GM12891 (cell line): ENCODE measurements around the gene CAMK1G.

Source experiments
- DNase-seq: peaks from one replicate; pipeline ENCODE4 v3.0.0; 2011; ENCODE audit warnings: low spot score; ENCODE audit not compliant: insufficient read length
- FAIRE-seq: peaks from 2 replicates; lab custom pipeline; 2011; peaks lifted over from hg19 to GRCh38; lab: Jason Lieb, UNC
- PAX5 ChIP-seq: IDR thresholded peaks from 2 replicates; pipeline ENCODE4 v1.6.1; 2011; ENCODE audit warnings: low read length, moderate library complexity, mild to moderate bottlenecking; ENCODE audit not compliant: insufficient read depth, severe bottlenecking
- POLR2A ChIP-seq: IDR thresholded peaks from 2 replicates; pipeline ENCODE4 v1.6.1; 2011; ENCODE audit warnings: low read depth, low read length, control low read depth
- POLR2AphosphoS5 ChIP-seq: IDR thresholded peaks from 2 replicates; pipeline ENCODE4 v1.6.1; 2011; ENCODE audit warnings: low read depth, low read length, control low read depth
- POU2F2 ChIP-seq: IDR thresholded peaks from 2 replicates; pipeline ENCODE4 v1.6.1; 2011; ENCODE audit warnings: low read depth, mild to moderate bottlenecking, control low read depth, low read length, moderate library complexity
- SPI1 ChIP-seq: IDR thresholded peaks from 2 replicates; pipeline ENCODE4 v1.6.1; 2011; ENCODE audit warnings: low read depth, low read length, control low read depth
- TAF1 ChIP-seq: IDR thresholded peaks from 2 replicates; pipeline ENCODE4 v1.6.1; 2011; ENCODE audit warnings: low read depth, low read length, control low read depth

Gene CAMK1G

DNA sequence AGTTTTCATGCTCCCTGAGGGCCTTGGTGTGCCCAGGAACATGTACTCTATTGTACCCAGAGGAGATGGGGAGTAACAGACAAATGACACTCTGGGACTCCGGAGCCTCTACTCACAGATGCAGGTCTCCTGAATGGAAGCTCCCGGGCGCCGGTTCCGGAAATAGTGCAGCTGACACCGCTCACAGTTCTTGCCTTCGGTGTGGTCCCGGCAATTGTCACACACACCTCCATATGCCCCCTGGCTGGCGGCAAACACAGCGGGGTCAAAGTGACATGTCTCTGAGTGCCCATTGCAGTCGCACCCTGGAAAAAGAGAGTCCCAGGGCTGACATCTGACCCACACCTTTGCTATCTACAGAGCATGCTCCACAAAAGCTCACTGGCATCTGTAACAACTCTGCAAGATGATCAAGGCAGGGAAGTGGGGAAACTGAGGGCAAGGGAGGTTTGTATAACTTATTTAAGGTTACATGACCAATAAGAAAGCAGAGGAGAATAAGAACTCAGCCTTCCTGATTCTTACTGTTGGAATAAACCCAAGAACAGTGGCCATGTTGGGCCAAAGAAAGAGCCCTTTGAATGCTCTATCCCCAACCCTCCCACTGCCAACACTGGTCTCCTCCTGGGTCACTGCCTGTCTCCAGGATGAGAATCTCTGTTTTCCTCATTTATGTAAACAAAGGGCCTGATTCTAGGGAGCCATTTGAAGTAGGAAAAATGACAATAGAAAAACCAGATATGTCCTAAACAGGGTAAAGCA, 46.3 kb downstream of the CAMK1G start:
- DNase-seq (no peak), FAIRE-seq (no peak)
- TF ChIP-seq SPI1 (no peak), POLR2AphosphoS5 (no peak), POU2F2 (no peak), PAX5 (no peak), POLR2A (no peak), TAF1 (no peak)

GRCh38 chr1:209630383-209631225, 47.1 kb downstream of the CAMK1G start:
- FAIRE-seq (no peak), DNase-seq (no peak)
- TF ChIP-seq SPI1 (no peak), TAF1 (no peak), POLR2A (no peak), POLR2AphosphoS5 (no peak), POU2F2 (no peak)

DNA sequence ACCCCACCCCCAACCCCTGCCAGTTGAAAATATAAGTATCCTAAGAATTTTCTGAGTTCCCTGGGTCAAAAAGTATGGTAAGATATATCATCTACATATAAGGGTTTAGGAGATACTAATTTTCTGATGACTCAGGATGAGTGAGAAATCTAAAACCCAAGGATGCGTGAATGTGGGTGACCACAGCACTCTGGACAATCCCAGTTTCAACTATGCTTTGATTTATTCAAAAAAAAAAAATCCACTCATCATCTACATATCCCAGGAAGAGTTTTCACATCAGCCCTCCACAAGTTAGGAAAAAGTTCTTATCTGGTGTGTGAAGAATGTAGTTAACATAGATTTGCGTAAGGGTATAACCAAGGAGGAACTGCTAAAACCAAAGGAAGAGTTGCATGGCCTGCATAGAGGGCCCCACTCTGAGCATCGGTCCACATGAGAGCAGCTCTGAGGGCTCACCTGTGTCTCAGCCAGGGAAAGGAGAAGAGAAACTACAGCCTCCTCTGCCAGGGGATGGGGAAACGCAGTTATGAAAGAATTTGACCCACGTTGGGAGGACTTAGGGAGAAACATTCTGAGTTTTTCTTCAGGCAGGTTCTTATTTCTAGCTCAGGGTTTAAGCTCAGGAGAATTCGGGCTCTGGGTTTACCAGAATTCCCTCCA, 50.0 kb downstream of the CAMK1G start:
- DNase-seq, result no peak
- FAIRE-seq, result no peak
- TF ChIP-seq POLR2AphosphoS5, result no peak
- peak; percentile 72 for TF ChIP-seq SPI1
- no peak for TF ChIP-seq PAX5
- TF ChIP-seq TAF1, result no peak

- TF ChIP-seq POLR2A (no peak), TAF1 (no peak), PAX5 (no peak), POLR2AphosphoS5 (no peak), POU2F2 (no peak), SPI1 (no peak)
- FAIRE-seq, result no peak
- no peak for DNase-seq
Observed at GRCh38 chr1:209634005-209634737, 50.7 kb downstream of the CAMK1G start.

DNA sequence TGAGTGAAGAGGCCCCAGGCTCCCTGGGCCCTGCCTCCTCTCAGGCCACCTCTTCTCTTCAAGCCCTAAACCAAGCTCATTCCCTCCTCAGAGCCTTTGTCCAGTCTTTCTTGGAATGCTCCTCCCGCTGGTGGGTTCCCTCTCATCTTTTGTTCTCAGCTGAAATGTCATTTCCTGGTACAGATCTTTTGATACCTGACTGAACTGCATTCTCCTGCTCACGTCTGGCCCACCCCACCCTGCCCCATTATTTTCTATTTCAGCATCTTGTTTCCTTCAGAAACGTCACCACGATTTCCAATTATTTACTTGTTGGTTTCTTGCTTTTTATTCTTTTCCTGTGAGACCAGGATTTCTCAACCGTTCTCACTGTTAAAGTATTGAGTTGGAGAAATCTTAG, 52.3 kb downstream of the CAMK1G start:
- no peak for TF ChIP-seq POLR2A
- TF ChIP-seq POU2F2, result no peak
- FAIRE-seq, result no peak
- no peak for DNase-seq

- TF ChIP-seq TAF1, result no peak
- TF ChIP-seq SPI1, result no peak
- no peak for TF ChIP-seq PAX5
- no peak for FAIRE-seq
- no peak for DNase-seq
Observed at GRCh38 chr1:209641832-209642172, 58.3 kb downstream of the CAMK1G start.

GRCh38 chr1:209642816-209643215, 59.3 kb downstream of the CAMK1G start:
- TF ChIP-seq POLR2AphosphoS5, result no peak
- TF ChIP-seq SPI1, result no peak
- no peak for TF ChIP-seq TAF1
- no peak for TF ChIP-seq PAX5
- no peak for TF ChIP-seq POLR2A
- DNase-seq, result no peak
- FAIRE-seq, result no peak

DNA sequence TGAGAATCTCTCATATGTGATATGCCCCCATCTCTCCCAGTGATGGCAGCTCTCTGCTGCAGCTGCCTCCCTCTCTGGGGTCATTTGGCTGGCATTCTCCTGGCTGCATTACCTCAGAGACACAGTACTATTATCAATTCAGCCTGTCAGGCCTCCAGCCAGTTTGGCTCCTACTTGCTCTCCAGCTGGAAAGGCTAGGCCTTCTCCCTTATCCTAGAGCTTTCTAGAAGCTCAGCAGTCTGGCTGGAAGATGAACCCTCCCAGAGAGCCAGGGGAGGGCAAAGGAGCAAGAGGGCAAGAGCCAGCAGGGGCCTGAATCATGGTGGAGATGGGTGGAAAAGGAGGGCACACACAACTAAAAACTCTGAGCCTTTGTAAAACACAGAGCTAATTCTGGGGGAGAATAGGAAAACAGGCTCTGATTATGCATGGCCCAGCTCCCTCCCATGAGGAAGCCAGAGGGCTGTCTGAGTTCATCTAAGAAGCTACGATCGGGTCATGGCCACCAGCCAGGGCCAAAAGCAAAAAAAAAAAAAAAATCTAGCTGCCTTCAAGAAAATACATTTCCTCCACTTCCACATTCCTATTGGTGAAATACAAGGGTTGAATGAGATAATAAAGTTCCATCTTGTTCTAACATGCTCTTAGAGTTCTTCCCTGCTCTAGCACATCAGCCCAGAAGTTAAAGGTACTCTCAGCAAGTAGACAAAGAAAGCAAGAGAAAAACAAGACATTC, 59.9 kb downstream of the CAMK1G start:
- no peak for TF ChIP-seq POLR2AphosphoS5
- no peak for TF ChIP-seq TAF1
- TF ChIP-seq POU2F2, result no peak
- FAIRE-seq, result no peak
- DNase-seq, result no peak

DNA sequence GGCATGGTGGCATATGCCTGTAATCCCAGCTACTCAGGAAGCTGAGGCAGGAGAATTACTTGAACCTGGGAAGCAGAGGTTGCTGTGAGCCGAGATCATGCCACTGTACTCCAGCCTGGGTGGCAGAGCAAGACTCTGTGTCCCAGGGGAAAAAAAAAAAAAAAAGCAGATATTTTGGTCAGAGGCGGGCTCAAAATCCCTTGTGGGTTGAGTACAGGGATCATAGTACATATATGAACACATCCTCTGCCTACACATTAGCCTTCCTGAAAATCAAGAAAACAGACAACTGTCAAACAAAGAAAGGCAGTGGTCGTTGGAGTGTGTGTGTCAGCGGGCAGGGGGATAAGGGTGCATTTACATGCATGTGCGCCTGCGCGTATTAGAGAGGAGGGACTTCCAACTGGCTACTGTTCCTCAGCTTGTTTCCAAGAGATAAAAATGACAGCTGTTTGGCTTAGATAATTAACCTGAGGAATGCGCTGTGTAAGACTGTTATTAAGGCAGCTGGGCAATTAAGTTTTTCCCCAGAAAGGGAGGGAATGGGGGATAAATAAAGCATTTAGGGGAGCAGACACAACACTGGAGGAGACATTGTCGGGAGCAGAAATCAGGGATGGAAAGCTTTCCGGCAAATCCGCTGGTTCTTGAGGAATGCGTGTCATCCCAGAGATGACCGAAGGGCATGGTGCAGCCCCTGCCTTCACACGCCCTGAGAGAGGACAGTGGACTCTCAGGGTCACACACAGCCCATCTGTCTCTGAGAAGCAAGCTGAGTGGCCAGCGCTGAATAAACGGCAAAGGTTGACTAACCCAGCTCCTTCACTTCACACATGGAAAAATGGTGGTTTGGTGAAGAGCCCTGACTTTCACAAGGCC, 62.3 kb downstream of the CAMK1G start:
- DNase-seq (no peak), FAIRE-seq (no peak)
- no peak for TF ChIP-seq POLR2AphosphoS5
- no peak for TF ChIP-seq POU2F2
- TF ChIP-seq SPI1, result no peak
- TF ChIP-seq PAX5, result no peak
- TF ChIP-seq TAF1, result no peak
- TF ChIP-seq POLR2A, result no peak
